ENCODE measurements around the gene MACO1. TPM values are rescaled to one million over a fixed set of nuclear protein-coding genes. Genes with fewer than 3 reads are reported as not detected.

The MACO1 gene
- total and polyA plus RNA-seq, 10 of the 15 experiments (the other 5 are each of a cell fraction or from before 2014, with no cell fraction given), result 3.2 to 19.8 (median 10.3) TPM

GRCh38 chr1:25530186-25531081 is 99.7 kb downstream of the MACO1 start (continued):
- no peak for TF ChIP-seq RFX5 (IDR thresholded peaks at IDR 0.05; ENCODE audit: low read depth, low read length)
- no peak for TF ChIP-seq PML (IDR thresholded peaks at IDR 0.05; ENCODE audit: low read length)
- TF ChIP-seq MTA2 (IDR thresholded peaks at IDR 0.05; ENCODE audit: low read depth), result no peak
- no peak for TF ChIP-seq RELA (IDR thresholded peaks at IDR 0.05; ENCODE audit: borderline replicate concordance, partially characterized antibody)

- no peak overlapping the region for H3K4me3 ChIP-seq
- H4K20me1 ChIP-seq (ENCODE audit: control insufficient read depth, insufficient read depth), result no peaks in the 10 kb centered on the region
- no peaks in the 10 kb centered on the region for H3K36me3 ChIP-seq (ENCODE audit: control insufficient read depth in 2 of 2, insufficient read depth in 2 of 2, low read length in 1 of 2)
- CTCF ChIA-PET, result interaction anchor here (0.6 to 1.2 kb wide), 2 partner anchors 10 to 320 kb away, joined by 3 to 5 read pairs; no protein-coding TSS in a partner anchor
- ATAC-seq (no peak), DNase-seq (ENCODE audit: low read depth, low spot score) (no peak), FAIRE-seq (no peak)
- no peak overlapping the region for H3K9ac ChIP-seq (ENCODE audit: control insufficient read depth, insufficient read depth, low read length)
- H3K79me2 ChIP-seq (ENCODE audit: control insufficient read depth, insufficient read depth, low read length), result no peaks in the 10 kb centered on the region
- no peak overlapping the region for H3K4me2 ChIP-seq (ENCODE audit: control insufficient read depth, insufficient read depth)
- no peak overlapping the region for H2AFZ ChIP-seq (ENCODE audit: control insufficient read depth, low read depth, low read length)
- no peaks in the 10 kb centered on the region for H3K9me3 ChIP-seq (replicated peaks; ENCODE audit: control insufficient read depth, insufficient read depth, low read length)
- WGBS (ENCODE audit: insufficient coverage, insufficient replicate concordance, low lambda C conversion rate, missing lambda C conversion rate), result 49% methylated on average over 11 of the region's 11 CpGs
- no peaks in the 10 kb centered on the region for H3K4me1 ChIP-seq (ENCODE audit: control insufficient read depth, insufficient read depth, low read length)
- intact Hi-C loops (cut with micrococcal nuclease; ENCODE audit: unreplicated experiment) (no loop called here), in situ Hi-C loops (cut with MboI) (no loop called here)
- H3K27me3 ChIP-seq (replicated peaks in 1 of 2; ENCODE audit: control insufficient read depth in 2 of 2, insufficient read depth in 2 of 2, low read length in 1 of 2), result peaks cover 0 to under 1% of the 10 kb centered on the region in 2 experiments; a peak in 1 of 4 replicates
- RAD21 ChIA-PET (ENCODE audit: unreplicated experiment), result no interaction called here
- BruUV-seq (replicated peaks), result no TSS peak
- POLR2A ChIA-PET, result no interaction called here
- SMC1A ChIA-PET (ENCODE audit: uncharacterized antibody, unreplicated experiment), result no interaction called here
- no peak overlapping the region for H3K27ac ChIP-seq (ENCODE audit: control insufficient read depth, insufficient read depth)
- TF ChIP-seq CBX3 (IDR thresholded peaks at IDR 0.05; ENCODE audit: borderline replicate concordance, low read depth) (no peak), CREM (IDR thresholded peaks at IDR 0.05; ENCODE audit: low read depth) (no peak), EED (IDR thresholded peaks at IDR 0.05; ENCODE audit: low read depth) (no peak), PAX5 (IDR thresholded peaks at IDR 0.05; ENCODE audit: borderline replicate concordance, low read depth, low read length) (no peak), BCL11A (IDR thresholded peaks at IDR 0.05; ENCODE audit: low read depth, low read length) (no peak), BCL3 (IDR thresholded peaks at IDR 0.05; ENCODE audit: borderline replicate concordance, insufficient read depth, low read depth, low read length, poor library complexity, severe bottlenecking) (no peak), CEBPB (IDR thresholded peaks at IDR 0.05; ENCODE audit: borderline replicate concordance in 1 of 2, low read depth in 2 of 2, low read length in 2 of 2) (no peak), ATF7 (IDR thresholded peaks at IDR 0.05; ENCODE audit: low read depth) (no peak)
Measured at GRCh38 chr1:25531082-25531461, 100.4 kb downstream of the MACO1 start.
